Smooth muscle cell (in vitro differentiated cells): ENCODE data around the gene VEZF1. TPM values are rescaled to one million over a fixed set of nuclear protein-coding genes. Genes with fewer than 3 reads are reported as not detected.
A peak's percentile ranks its signal among the peaks of the same experiment; 100 is the strongest.

ENCODE experiments used
- DNase-seq: peaks from one replicate; lab custom pipeline; 2025; ENCODE audit not compliant: unreplicated experiment; lab: John Stamatoyannopoulos, UW
- H2AFZ ChIP-seq: fragments of 200-600 bp; sonication (generic); 2 replicates; pipeline ENCODE4 v1.6.0; 2016; ENCODE audit warnings: antibody characterized with exemption, low read depth, mild to moderate bottlenecking
- H3F3A ChIP-seq: fragments of 200-600 bp; sonication (generic); 2 replicates; pipeline ENCODE4 v1.6.0; 2017; ENCODE audit warnings: antibody characterized with exemption, low read depth
- H3K27ac ChIP-seq: fragments of 200-600 bp; sonication (generic); 2 replicates; pipeline ENCODE4 v1.5.1; 2016; ENCODE audit warnings: low read depth, mild to moderate bottlenecking
- H3K27me3 ChIP-seq: fragments of 200-600 bp; sonication (generic); 2 replicates; pipeline ENCODE4 v1.6.1; 2016; ENCODE audit warnings: low read depth, mild to moderate bottlenecking
- H3K36me3 ChIP-seq: fragments of 200-600 bp; sonication (generic); 2 replicates; pipeline ENCODE4 v1.5.1; 2016; ENCODE audit warnings: low read depth
- H3K4me1 ChIP-seq: fragments of 200-600 bp; sonication (generic); 2 replicates; pipeline ENCODE4 v1.5.1; 2016; ENCODE audit warnings: low read depth
- H3K4me2 ChIP-seq: fragments of 200-600 bp; sonication (generic); 2 replicates; pipeline ENCODE4 v1.6.0; 2016; ENCODE audit warnings: mild to moderate bottlenecking
- H3K4me3 ChIP-seq: fragments of 200-600 bp; sonication (generic); 2 replicates; pipeline ENCODE4 v1.5.1; 2016; ENCODE audit warnings: mild to moderate bottlenecking
- H3K79me2 ChIP-seq: fragments of 200-600 bp; sonication (generic); 2 replicates; pipeline ENCODE4 v1.6.0; 2016; ENCODE audit warnings: low read depth, mild to moderate bottlenecking
- H3K9ac ChIP-seq: fragments of 200-600 bp; sonication (generic); 2 replicates; pipeline ENCODE4 v1.6.0; 2016; ENCODE audit warnings: low read depth
- H3K9me3 ChIP-seq: fragments of 200-600 bp; sonication (generic); replicated peaks from 2 replicates; pipeline ENCODE4 v1.5.1; 2016; ENCODE audit warnings: low read depth
- H4K20me1 ChIP-seq: fragments of 200-600 bp; sonication (generic); 2 replicates; pipeline ENCODE4 v1.6.0; 2016; ENCODE audit warnings: low read depth
- CTCF ChIP-seq: fragments of 200-600 bp; sonication (generic); IDR thresholded peaks from 2 replicates; pipeline ENCODE4 v1.5.1; 2017; ENCODE audit warnings: borderline replicate concordance, mild to moderate bottlenecking, antibody characterized with exemption; ENCODE audit not compliant: insufficient read depth, poor library complexity, severe bottlenecking
- WGBS: methylation state at CpG from one replicate; pipeline ENCODE4 v1.1.7; 2016; ENCODE audit warnings: low lambda C conversion rate; 5-methylcytosine and 5-hydroxymethylcytosine counted together
- polyA plus RNA-seq: library from polyadenylated mRNA; unstranded; fragments of >200 nt; fragmentation: Nextera tagmentation; extraction: Ambion mirVana; gene quantifications from 2 replicates; pipeline ENCODE4 v1.2.1, GENCODE V29; 2016
- total RNA-seq: library from RNA; depleted of rRNA; stranded (reverse); fragments of >200 nt; gene quantifications from 2 replicates; pipeline ENCODE4 v1.2.3, GENCODE V29; 2014

The VEZF1 gene
- total and polyA plus RNA-seq, 2 experiments from 2014 or later = 25.3 to 61.8 TPM

DNA sequence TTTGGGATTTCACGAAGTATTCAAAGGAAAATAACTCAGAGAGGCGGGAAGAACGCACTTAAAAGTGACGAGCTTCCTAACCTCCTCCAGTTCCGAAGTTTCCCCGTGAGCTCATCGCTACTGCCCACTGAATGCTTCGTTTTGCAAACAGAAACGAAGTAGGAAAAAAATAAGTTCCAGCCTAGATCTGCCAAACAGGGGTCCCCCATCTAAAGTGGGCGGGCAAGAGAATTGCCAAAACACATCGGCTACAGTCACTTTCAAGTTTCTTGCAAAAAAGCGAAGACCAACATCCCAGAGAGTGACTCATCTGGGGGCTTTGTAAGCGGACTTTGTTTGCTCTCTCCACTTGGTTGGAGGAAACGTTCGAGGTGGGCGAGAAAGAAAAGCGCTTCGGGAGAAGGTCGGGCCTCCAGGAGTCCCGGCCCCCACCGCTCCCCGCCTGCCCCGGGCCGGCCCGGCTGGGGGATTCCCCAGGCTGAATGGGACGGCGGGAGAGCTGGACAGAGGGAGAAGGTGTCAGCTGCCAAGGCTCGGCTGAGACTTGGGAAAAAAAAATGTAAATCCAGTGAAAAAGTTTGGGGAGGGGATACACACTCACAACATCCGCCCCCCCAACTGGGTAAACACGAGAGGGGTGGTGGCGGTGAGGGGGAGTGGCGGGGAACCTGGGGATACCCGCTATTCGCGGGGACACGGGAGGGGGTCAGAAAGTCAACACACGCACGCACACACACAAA is 1.0 kb downstream of the VEZF1 start:
- TF ChIP-seq CTCF = no peak
- Histone ChIP-seq H3K9ac (peak overlapping the region; percentile 98), H3K27me3 (no peaks in the 10 kb centered on the region), H3K4me1 (peaks cover 36% of the 10 kb centered on the region), H3K4me2 (peak overlapping the region; percentile 84), H3K79me2 (peaks cover 55% of the 10 kb centered on the region), H3K36me3 (peaks cover 3% of the 10 kb centered on the region), H4K20me1 (peaks cover 49% of the 10 kb centered on the region), H3K9me3 (no peaks in the 10 kb centered on the region), H2AFZ (no peak overlapping the region), H3K4me3 (peak overlapping the region; percentile 95), H3K27ac (peak overlapping the region; percentile 99), H3F3A (peaks cover 56% of the 10 kb centered on the region)
- WGBS = under 1% methylated on average over 36 of the region's 38 CpGs
- DNase-seq = peak; percentile 39

- H3K4me3 ChIP-seq = peak overlapping the region; percentile 95
Observed at GRCh38 chr17:57985675-57985974, 2.4 kb downstream of the VEZF1 start.

DNA sequence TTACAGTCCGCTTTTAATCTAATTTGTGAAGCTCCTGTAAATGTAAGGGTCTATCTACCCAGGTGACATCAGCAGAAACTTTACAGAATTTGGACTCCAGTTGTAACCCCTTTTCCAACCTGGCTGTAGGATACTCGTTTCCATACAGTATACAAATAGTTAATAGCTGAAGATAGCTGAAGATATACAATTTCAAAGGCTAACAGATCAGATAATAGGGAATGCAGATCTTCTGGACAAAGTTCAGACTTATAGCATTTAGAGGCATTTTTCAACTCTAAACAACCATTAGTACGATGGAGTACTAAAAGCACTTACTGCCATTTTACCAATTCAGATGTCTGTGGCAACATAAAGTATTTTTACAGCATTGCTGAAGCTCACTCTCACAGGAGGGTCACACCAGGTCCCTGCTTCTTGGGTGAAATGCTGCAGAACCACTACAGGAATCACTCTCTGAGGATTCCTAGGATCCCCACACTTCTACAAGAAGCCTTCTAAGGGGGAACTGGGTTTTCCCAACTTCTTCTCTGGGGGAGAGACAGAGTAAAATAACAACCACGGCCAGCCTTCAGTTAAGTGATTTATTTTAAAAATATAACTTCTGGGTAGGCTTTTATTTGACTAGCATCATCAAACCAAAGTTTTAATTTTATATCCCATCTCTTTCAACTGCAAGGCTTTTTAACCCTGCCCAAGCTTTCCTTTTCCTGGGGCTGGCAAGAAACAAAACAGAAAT is 2.9 kb downstream of the VEZF1 start:
- 41% methylated on average over 4 of the region's 4 CpGs for WGBS
- Histone ChIP-seq H3K4me1 (peaks cover 44% of the 10 kb centered on the region), H3K36me3 (peaks cover 10% of the 10 kb centered on the region), H2AFZ (no peak overlapping the region), H3K27me3 (no peaks in the 10 kb centered on the region), H3K9me3 (no peaks in the 10 kb centered on the region), H3K4me3 (peak overlapping the region; percentile 95), H3K9ac (no peak overlapping the region), H3K79me2 (peaks cover 71% of the 10 kb centered on the region), H4K20me1 (peaks cover 68% of the 10 kb centered on the region), H3F3A (peaks cover 45% of the 10 kb centered on the region), H3K4me2 (peak overlapping the region; percentile 84), H3K27ac (peak overlapping the region; percentile 52)
- no peak for TF ChIP-seq CTCF
- DNase-seq = no peak

More at GRCh38 chr17:57985675-57985974, 2.4 kb downstream of the VEZF1 start:
- no peak for DNase-seq
- TF ChIP-seq CTCF = no peak
- Histone ChIP-seq H3F3A (peaks cover 49% of the 10 kb centered on the region), H3K27ac (peak overlapping the region; percentile 52), H2AFZ (no peak overlapping the region), H3K4me2 (peak overlapping the region; percentile 84), H3K9ac (no peak overlapping the region), H3K9me3 (no peaks in the 10 kb centered on the region), H3K27me3 (no peaks in the 10 kb centered on the region), H3K4me1 (peaks cover 44% of the 10 kb centered on the region), H4K20me1 (peaks cover 63% of the 10 kb centered on the region), H3K79me2 (peaks cover 66% of the 10 kb centered on the region), H3K36me3 (peaks cover 7% of the 10 kb centered on the region)
- 10% methylated on average over 1 of the region's 1 CpG for WGBS
